ENCODE measurements around the gene ZNF418. TPM values are rescaled to one million over a fixed set of nuclear protein-coding genes. Genes with fewer than 3 reads are reported as not detected.
A peak's percentile ranks its signal among the peaks of the same experiment; 100 is the strongest.

The ZNF418 gene
- total RNA-seq, 1 experiment from 2014 or later: 4.8 TPM

DNA sequence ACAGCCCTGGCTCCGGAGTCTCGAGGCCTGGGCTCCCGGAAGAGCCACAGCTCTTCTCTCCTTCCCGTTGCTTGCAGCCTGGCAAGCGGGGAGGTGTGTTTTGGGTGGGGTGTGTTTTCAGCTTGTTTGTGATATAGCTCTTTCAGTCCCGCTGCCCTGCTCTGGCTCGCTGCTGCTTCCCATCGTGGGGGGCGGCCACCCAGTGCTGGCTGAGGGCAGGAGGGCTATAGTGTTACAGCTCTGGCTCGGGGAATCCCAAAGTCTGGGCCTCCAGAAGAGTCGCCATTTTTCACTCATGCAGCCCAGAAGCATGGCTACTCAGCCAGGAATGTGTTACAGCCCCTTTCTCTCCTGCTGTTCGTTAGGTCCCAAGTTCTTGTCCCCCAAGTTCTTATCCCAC lies 14.5 kb upstream of the ZNF418 start:
- peaks cover 39% of the 10 kb centered on the region for H3K9me3 ChIP-seq (ENCODE audit: insufficient read depth, low read depth)

DNA sequence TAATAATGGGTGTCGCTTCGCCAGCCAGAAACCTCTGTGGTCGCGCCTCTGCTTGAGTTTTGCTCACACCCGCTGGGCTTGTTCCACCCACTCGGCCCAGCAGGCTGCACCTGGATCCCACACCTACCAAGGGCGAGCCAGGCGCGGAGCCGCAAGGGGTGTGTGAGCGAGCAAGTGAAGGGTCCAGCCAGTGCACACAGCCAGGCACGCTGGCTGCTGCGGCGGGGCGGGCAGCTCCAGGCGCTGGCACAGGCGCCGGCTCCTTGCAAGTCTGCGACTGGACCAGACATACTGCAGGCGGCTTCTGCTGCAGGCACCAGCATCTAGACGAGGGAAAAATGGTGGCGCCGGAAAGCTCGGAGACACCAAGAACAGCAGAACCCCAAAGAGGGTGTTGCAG lies 14.1 kb upstream of the ZNF418 start:
- CTCF ChIA-PET: no interaction called here
- BruUV-seq (replicated peaks): no TSS peak
- intact Hi-C loops (cut with micrococcal nuclease; ENCODE audit: unreplicated experiment): no loop called here

More for the DNA sequence above, 14.5 kb upstream of the ZNF418 start:
- Histone ChIP-seq H3K27ac (no peak overlapping the region), H2AFZ (no peak overlapping the region), H3K4me1 (replicated peaks; ENCODE audit: insufficient read depth) (peaks cover 9% of the 10 kb centered on the region), H3K36me3 (ENCODE audit: low read depth) (0 out of 2 replicates have a peak, but pooled peaks cover 9% of the 10 kb centered on the region), H3K79me2 (ENCODE audit: low read depth) (peaks cover 27% of the 10 kb centered on the region), H3F3A (ENCODE audit: insufficient read depth, low read depth) (peaks cover 6% of the 10 kb centered on the region; the same call in 1 of the 2 replicates), H3K9me2 (ENCODE audit: insufficient read depth) (no peaks in the 10 kb centered on the region), H4K20me1 (ENCODE audit: insufficient read depth) (no peaks in the 10 kb centered on the region), H3K4me3 (no peak overlapping the region), H3K4me2 (no peak overlapping the region), H3K27me3 (ENCODE audit: insufficient read depth, low read depth) (0 out of 2 replicates have a peak, but pooled peaks cover 9% of the 10 kb centered on the region)
- POLR2A ChIA-PET (ENCODE audit: unreplicated experiment): no interaction called here
- intact Hi-C loops (cut with micrococcal nuclease; ENCODE audit: unreplicated experiment): no loop called here
- DNase-seq: no peak
- CTCF ChIA-PET: no interaction called here
- no peak for TF ChIP-seq EZH2 (IDR thresholded peaks at IDR 0.05; ENCODE audit: low read depth)
- TF ChIP-seq, protein P1, sequence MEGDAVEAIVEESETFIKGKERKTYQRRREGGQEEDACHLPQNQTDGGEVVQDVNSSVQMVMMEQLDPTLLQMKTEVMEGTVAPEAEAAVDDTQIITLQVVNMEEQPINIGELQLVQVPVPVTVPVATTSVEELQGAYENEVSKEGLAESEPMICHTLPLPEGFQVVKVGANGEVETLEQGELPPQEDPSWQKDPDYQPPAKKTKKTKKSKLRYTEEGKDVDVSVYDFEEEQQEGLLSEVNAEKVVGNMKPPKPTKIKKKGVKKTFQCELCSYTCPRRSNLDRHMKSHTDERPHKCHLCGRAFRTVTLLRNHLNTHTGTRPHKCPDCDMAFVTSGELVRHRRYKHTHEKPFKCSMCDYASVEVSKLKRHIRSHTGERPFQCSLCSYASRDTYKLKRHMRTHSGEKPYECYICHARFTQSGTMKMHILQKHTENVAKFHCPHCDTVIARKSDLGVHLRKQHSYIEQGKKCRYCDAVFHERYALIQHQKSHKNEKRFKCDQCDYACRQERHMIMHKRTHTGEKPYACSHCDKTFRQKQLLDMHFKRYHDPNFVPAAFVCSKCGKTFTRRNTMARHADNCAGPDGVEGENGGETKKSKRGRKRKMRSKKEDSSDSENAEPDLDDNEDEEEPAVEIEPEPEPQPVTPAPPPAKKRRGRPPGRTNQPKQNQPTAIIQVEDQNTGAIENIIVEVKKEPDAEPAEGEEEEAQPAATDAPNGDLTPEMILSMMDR (conservative IDR thresholded peaks at IDR 0.05): no peak
- BruUV-seq (replicated peaks): no TSS peak

DNA sequence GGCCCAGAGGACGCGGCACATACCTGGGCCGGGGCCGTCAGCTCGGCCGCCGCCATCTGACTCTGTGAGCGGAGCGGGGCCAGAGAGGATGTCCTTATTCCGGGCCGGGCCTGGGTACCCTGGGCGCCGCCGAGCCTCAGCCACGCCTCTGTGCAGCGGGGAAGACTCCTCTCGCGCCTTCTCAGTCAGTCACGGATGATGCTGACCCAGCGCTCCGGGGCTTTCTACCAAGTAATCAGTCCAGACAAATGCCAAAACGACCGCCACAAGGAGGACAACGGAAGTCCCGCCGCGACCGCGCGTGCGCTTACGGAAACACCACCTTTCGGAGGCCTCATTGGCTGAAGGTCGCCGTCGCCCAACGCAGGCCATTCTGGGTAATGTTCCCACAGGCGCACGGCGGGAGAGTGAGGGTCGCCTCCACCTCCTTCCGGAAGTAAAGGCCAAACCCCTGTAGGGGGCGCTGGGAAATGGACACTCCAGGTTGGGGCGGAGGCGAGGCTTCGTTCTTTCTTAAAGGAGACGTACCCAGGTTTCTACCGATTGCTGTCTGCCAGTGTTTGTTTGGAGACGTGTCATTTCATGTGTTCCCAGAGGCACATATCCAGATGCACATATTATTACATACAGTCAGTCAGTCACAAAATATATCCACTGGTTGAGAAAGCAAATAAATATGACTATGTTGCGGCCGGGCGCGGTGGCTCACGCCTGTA lies 12.4 kb upstream of the ZNF418 start, which contains the start of gene ZNF256:
Gene ZNF256, minus strand, starts transcription at position 288 of the 716 bp plus-strand sequence. Its CDS starts 232 bp downstream, at position 56.
- Histone ChIP-seq H3K9me2 (ENCODE audit: insufficient read depth) (no peaks in the 10 kb centered on the region), H3K36me3 (ENCODE audit: low read depth) (peaks cover 22% of the 10 kb centered on the region; the same call in 1 of the 2 replicates), H3K27ac (peak within 1 kb of the TSS; percentile 35; the same call in 1 of the 2 replicates), H3F3A (ENCODE audit: insufficient read depth, low read depth) (peaks cover 6% of the 10 kb centered on the region; the same call in 1 of the 2 replicates), H2AFZ (peak within 1 kb of the TSS; percentile 96), H3K4me3 (peak within 1 kb of the TSS; percentile 91), H3K9me3 (ENCODE audit: insufficient read depth, low read depth) (peaks cover 58% of the 10 kb centered on the region), H3K4me2 (peak within 1 kb of the TSS; percentile 91), H3K4me1 (replicated peaks; ENCODE audit: insufficient read depth) (peaks cover 9% of the 10 kb centered on the region), H3K27me3 (ENCODE audit: insufficient read depth, low read depth) (0 out of 2 replicates have a peak, but pooled peaks cover 4% of the 10 kb centered on the region), H4K20me1 (ENCODE audit: insufficient read depth) (no peaks in the 10 kb centered on the region), H3K79me2 (ENCODE audit: low read depth) (peaks cover 27% of the 10 kb centered on the region)
- intact Hi-C loops (cut with micrococcal nuclease; ENCODE audit: unreplicated experiment): loop anchor here (1.0 kb wide), 4 partner anchors 55 to 470 kb away; partner anchors contain the start of genes ZNF606 and ZNF772
- TF ChIP-seq, protein P1 (conservative IDR thresholded peaks at IDR 0.05): peak; percentile 63
- TF ChIP-seq EZH2 (IDR thresholded peaks at IDR 0.05; ENCODE audit: low read depth): no peak
- POLR2A ChIA-PET (ENCODE audit: unreplicated experiment): no interaction called here
- no TSS peak for BruUV-seq (replicated peaks)
- CTCF ChIA-PET: no interaction called here
- peak; percentile 86 to 96 for DNase-seq

More for the DNA sequence above, 14.1 kb upstream of the ZNF418 start:
- peaks cover 9% of the 10 kb centered on the region for H3K4me1 ChIP-seq (replicated peaks; ENCODE audit: insufficient read depth)
- H3K4me2 ChIP-seq: no peak overlapping the region
- peaks cover 6% of the 10 kb centered on the region; the same call in 1 of the 2 replicates for H3F3A ChIP-seq (ENCODE audit: insufficient read depth, low read depth)
- no peak for TF ChIP-seq EZH2 (IDR thresholded peaks at IDR 0.05; ENCODE audit: low read depth)
- TF ChIP-seq, protein P1 (conservative IDR thresholded peaks at IDR 0.05): no peak
- no peak for DNase-seq
- no peaks in the 10 kb centered on the region for H4K20me1 ChIP-seq (ENCODE audit: insufficient read depth)
- H3K27ac ChIP-seq: no peak overlapping the region
- no peak overlapping the region for H3K4me3 ChIP-seq
- H2AFZ ChIP-seq: no peak overlapping the region
- POLR2A ChIA-PET (ENCODE audit: unreplicated experiment): no interaction called here
- peaks cover 43% of the 10 kb centered on the region for H3K9me3 ChIP-seq (ENCODE audit: insufficient read depth, low read depth)
- H3K27me3 ChIP-seq (ENCODE audit: insufficient read depth, low read depth): 0 out of 2 replicates have a peak, but pooled peaks cover 5% of the 10 kb centered on the region
- H3K36me3 ChIP-seq (ENCODE audit: low read depth): 0 out of 2 replicates have a peak, but pooled peaks cover 9% of the 10 kb centered on the region
- peaks cover 27% of the 10 kb centered on the region for H3K79me2 ChIP-seq (ENCODE audit: low read depth)
- no peaks in the 10 kb centered on the region for H3K9me2 ChIP-seq (ENCODE audit: insufficient read depth)
